Measurements from ENCODE around the gene FRAT1.

The FRAT1 gene

GRCh38 chr10:97355571-97355975 lies 36.5 kb downstream of the FRAT1 start:
- Histone ChIP-seq H3K27me3 (ENCODE audit: insufficient read depth, low read length) (no peaks in the 10 kb centered on the region), H3K4me3 (ENCODE audit: low read length) (no peak overlapping the region), H3K36me3 (ENCODE audit: insufficient read depth, low read length) (peaks cover 41% of the 10 kb centered on the region), H3K4me1 (ENCODE audit: insufficient read depth, low read length) (no peaks in the 10 kb centered on the region), H3K9me3 (ENCODE audit: low read length) (no peaks in the 10 kb centered on the region), H2AFZ (ENCODE audit: low read depth, low read length) (no peak overlapping the region)

- H3K4me3 ChIP-seq (ENCODE audit: low read length) = no peak overlapping the region
- no peak overlapping the region for H2AFZ ChIP-seq (ENCODE audit: low read depth, low read length)
- H3K36me3 ChIP-seq (ENCODE audit: insufficient read depth, low read length) = peaks cover 45% of the 10 kb centered on the region
- no peaks in the 10 kb centered on the region for H3K9me3 ChIP-seq (ENCODE audit: low read length)
- no peaks in the 10 kb centered on the region for H3K4me1 ChIP-seq (ENCODE audit: insufficient read depth, low read length)
- H3K27me3 ChIP-seq (ENCODE audit: insufficient read depth, low read length) = no peaks in the 10 kb centered on the region
These were observed 37.3 kb downstream of the FRAT1 start for GRCh38 chr10:97356318-97356914.

- no peak overlapping the region for H2AFZ ChIP-seq (ENCODE audit: low read depth, low read length)
- no peaks in the 10 kb centered on the region for H3K27me3 ChIP-seq (ENCODE audit: insufficient read depth, low read length)
- no peaks in the 10 kb centered on the region for H3K9me3 ChIP-seq (ENCODE audit: low read length)
- peaks cover 46% of the 10 kb centered on the region for H3K36me3 ChIP-seq (ENCODE audit: insufficient read depth, low read length)
- no peaks in the 10 kb centered on the region for H3K4me1 ChIP-seq (ENCODE audit: insufficient read depth, low read length)
- H3K4me3 ChIP-seq (ENCODE audit: low read length) = no peak overlapping the region
These were observed 37.8 kb downstream of the FRAT1 start for GRCh38 chr10:97356918-97357317.

GRCh38 chr10:97358349-97358748 lies 39.3 kb downstream of the FRAT1 start:
- H3K4me1 ChIP-seq (ENCODE audit: insufficient read depth, low read length) = no peaks in the 10 kb centered on the region
- no peaks in the 10 kb centered on the region for H3K9me3 ChIP-seq (ENCODE audit: low read length)
- H3K27me3 ChIP-seq (ENCODE audit: insufficient read depth, low read length) = no peaks in the 10 kb centered on the region
- no peak overlapping the region for H2AFZ ChIP-seq (ENCODE audit: low read depth, low read length)
- H3K36me3 ChIP-seq (ENCODE audit: insufficient read depth, low read length) = peaks cover 51% of the 10 kb centered on the region
- no peak overlapping the region for H3K4me3 ChIP-seq (ENCODE audit: low read length)

GRCh38 chr10:97358781-97359180 lies 39.7 kb downstream of the FRAT1 start:
- H3K4me3 ChIP-seq (ENCODE audit: low read length) = no peak overlapping the region
- H3K36me3 ChIP-seq (ENCODE audit: insufficient read depth, low read length) = peaks cover 52% of the 10 kb centered on the region

DNA sequence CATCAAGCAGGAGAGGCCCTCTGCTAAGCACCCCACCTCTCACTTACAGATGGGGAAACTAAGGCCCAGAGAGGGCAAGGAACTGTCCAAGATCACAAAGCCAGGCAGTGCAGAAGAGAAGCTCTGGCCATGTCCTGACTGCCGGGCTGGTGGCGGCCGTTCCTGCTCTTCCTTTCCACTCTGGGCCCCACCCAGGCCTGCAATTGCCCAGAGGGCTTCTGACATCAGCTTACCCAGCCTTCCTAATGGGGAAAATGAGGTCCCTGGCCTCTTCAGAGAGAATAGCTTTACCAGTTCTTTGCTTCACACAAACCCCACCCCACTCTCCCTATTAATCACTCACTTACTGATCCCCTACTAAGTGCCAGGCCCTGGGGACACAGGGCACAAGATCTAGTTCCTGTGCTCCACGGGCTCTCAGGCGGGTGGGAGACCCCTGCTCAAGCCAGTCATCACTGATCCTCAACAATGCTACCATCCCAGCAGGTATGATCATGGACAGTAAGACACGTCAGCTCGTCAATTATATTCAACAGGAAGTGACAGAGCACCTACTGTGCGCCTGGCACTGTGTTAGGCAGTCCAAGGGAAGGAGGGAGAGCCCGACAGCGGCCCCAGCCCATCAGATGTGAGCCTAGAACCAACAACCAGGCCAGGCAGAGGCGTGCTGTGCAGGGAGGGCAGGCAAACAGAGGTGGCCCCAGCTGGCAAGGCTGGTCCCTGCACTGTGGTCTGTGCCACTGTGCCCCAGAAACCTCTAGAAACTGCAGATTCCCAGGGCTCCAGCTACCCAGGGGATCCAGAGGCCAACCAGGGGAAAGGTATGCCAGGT lies 41.9 kb downstream of the FRAT1 start:
- H3K36me3 ChIP-seq (ENCODE audit: insufficient read depth, low read length) = peaks cover 52% of the 10 kb centered on the region
- H3K4me1 ChIP-seq (ENCODE audit: insufficient read depth, low read length) = no peaks in the 10 kb centered on the region
- no peak overlapping the region for H2AFZ ChIP-seq (ENCODE audit: low read depth, low read length)
- no peaks in the 10 kb centered on the region for H3K27me3 ChIP-seq (ENCODE audit: insufficient read depth, low read length)
- no peak overlapping the region for H3K4me3 ChIP-seq (ENCODE audit: low read length)
- H3K9me3 ChIP-seq (ENCODE audit: low read length) = no peaks in the 10 kb centered on the region

More at GRCh38 chr10:97358781-97359180, 39.7 kb downstream of the FRAT1 start:
- Histone ChIP-seq H3K9me3 (ENCODE audit: low read length) (no peaks in the 10 kb centered on the region), H3K27me3 (ENCODE audit: insufficient read depth, low read length) (no peaks in the 10 kb centered on the region), H3K4me1 (ENCODE audit: insufficient read depth, low read length) (no peaks in the 10 kb centered on the region), H2AFZ (ENCODE audit: low read depth, low read length) (no peak overlapping the region)

DNA sequence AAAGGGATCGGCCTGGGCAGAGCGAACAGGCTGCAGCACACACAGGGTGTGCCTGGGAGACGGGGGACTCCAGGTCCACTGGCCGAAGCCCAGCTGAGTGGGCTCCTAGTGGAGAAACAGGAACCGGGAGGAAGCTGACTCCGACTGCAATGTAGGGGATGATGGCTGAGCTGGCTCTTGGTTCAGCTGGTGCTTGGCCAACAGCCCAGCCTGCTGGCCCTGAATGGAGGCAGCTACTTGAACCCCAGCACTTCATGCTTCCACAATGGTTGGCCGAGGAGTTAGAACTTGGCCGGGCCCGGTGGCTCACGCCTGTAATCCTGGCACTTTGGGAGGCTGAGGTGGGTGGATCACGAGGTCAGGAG lies 42.4 kb downstream of the FRAT1 start:
- Histone ChIP-seq H3K36me3 (ENCODE audit: insufficient read depth, low read length) (peaks cover 47% of the 10 kb centered on the region), H3K27me3 (ENCODE audit: insufficient read depth, low read length) (no peaks in the 10 kb centered on the region), H3K9me3 (ENCODE audit: low read length) (no peaks in the 10 kb centered on the region), H3K4me1 (ENCODE audit: insufficient read depth, low read length) (no peaks in the 10 kb centered on the region), H2AFZ (ENCODE audit: low read depth, low read length) (no peak overlapping the region), H3K4me3 (ENCODE audit: low read length) (no peak overlapping the region)

GRCh38 chr10:97362310-97363033 lies 43.4 kb downstream of the FRAT1 start:
- H2AFZ ChIP-seq (ENCODE audit: low read depth, low read length) = no peak overlapping the region
- no peaks in the 10 kb centered on the region for H3K27me3 ChIP-seq (ENCODE audit: insufficient read depth, low read length)
- no peaks in the 10 kb centered on the region for H3K4me1 ChIP-seq (ENCODE audit: insufficient read depth, low read length)
- no peaks in the 10 kb centered on the region for H3K9me3 ChIP-seq (ENCODE audit: low read length)
- peaks cover 49% of the 10 kb centered on the region for H3K36me3 ChIP-seq (ENCODE audit: insufficient read depth, low read length)
- no peak overlapping the region for H3K4me3 ChIP-seq (ENCODE audit: low read length)

- H3K36me3 ChIP-seq (ENCODE audit: insufficient read depth, low read length) = peaks cover 49% of the 10 kb centered on the region
- no peaks in the 10 kb centered on the region for H3K4me1 ChIP-seq (ENCODE audit: insufficient read depth, low read length)
- no peak overlapping the region for H3K4me3 ChIP-seq (ENCODE audit: low read length)
- H3K9me3 ChIP-seq (ENCODE audit: low read length) = no peaks in the 10 kb centered on the region
- no peaks in the 10 kb centered on the region for H3K27me3 ChIP-seq (ENCODE audit: insufficient read depth, low read length)
- H2AFZ ChIP-seq (ENCODE audit: low read depth, low read length) = no peak overlapping the region
These were observed 44.0 kb downstream of the FRAT1 start for GRCh38 chr10:97363071-97363470.

GRCh38 chr10:97365761-97366351 lies 46.8 kb downstream of the FRAT1 start:
- H3K36me3 ChIP-seq (ENCODE audit: insufficient read depth, low read length) = peaks cover 50% of the 10 kb centered on the region
- H3K4me1 ChIP-seq (ENCODE audit: insufficient read depth, low read length) = no peaks in the 10 kb centered on the region

DNA sequence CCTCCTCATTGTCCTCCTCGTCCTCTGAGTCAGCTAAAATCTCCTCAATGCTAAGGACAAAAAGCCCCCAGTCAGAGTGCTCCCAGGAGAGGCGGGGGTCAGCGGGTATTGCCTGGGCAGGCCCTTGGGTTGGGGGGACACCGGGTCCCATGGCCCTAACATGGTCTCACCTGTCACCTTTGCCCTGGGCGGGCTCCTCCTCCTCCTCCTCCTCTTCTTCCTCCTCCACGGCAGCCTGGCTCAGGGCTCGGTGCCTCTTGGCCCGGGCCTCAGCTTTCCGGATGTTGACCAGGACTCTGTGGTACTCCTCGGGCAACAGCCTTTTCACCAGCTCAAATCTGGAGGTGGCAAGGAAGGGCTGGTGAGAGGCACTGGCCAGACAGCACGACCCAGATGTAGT lies 47.5 kb downstream of the FRAT1 start:
- Histone ChIP-seq H3K27me3 (ENCODE audit: insufficient read depth, low read length) (no peaks in the 10 kb centered on the region), H3K36me3 (ENCODE audit: insufficient read depth, low read length) (peaks cover 53% of the 10 kb centered on the region), H3K9me3 (ENCODE audit: low read length) (no peaks in the 10 kb centered on the region), H3K4me1 (ENCODE audit: insufficient read depth, low read length) (no peaks in the 10 kb centered on the region), H2AFZ (ENCODE audit: low read depth, low read length) (no peak overlapping the region), H3K4me3 (ENCODE audit: low read length) (no peak overlapping the region)

More at GRCh38 chr10:97365761-97366351, 46.8 kb downstream of the FRAT1 start:
- H3K27me3 ChIP-seq (ENCODE audit: insufficient read depth, low read length) = no peaks in the 10 kb centered on the region
- H2AFZ ChIP-seq (ENCODE audit: low read depth, low read length) = no peak overlapping the region
- H3K9me3 ChIP-seq (ENCODE audit: low read length) = no peaks in the 10 kb centered on the region
- no peak overlapping the region for H3K4me3 ChIP-seq (ENCODE audit: low read length)

DNA sequence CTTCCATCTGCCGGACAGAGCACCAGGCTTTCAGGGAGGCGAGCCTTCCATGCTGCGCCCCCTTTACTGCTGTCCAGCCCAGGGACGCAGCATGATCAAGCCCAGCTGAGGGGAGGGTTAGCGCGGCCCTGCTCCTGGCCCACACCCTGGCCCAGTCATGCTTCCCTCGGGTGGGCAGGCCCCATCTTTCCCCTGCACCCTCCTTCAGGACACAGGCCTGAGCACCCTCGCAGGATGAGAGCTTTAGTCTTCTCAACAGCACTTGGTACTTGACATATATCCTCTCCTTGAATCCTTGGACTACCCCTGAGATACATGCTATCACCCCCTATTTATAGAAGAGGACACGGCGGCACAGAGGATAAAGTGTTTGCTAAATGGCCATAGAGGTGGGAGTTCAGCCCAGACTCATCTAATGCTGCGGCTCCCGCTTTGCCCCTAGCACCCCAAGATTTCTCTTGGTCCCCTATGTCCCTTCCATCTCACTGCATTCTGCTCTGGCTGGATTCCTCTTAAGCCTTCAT lies 48.1 kb downstream of the FRAT1 start:
- Histone ChIP-seq H3K27me3 (ENCODE audit: insufficient read depth, low read length) (no peaks in the 10 kb centered on the region), H2AFZ (ENCODE audit: low read depth, low read length) (no peak overlapping the region), H3K4me1 (ENCODE audit: insufficient read depth, low read length) (no peaks in the 10 kb centered on the region), H3K36me3 (ENCODE audit: insufficient read depth, low read length) (peaks cover 58% of the 10 kb centered on the region), H3K4me3 (ENCODE audit: low read length) (no peak overlapping the region), H3K9me3 (ENCODE audit: low read length) (no peaks in the 10 kb centered on the region)

All from neuron (in vitro differentiated cells).